Sigmoid colon (tissue), 7 donors: ENCODE measurements around the gene LTBR. TPM values are rescaled to one million over a fixed set of nuclear protein-coding genes. Genes with fewer than 3 reads are reported as not detected.

Source experiments
- polyA plus RNA-seq, 3 donors: library from polyadenylated mRNA; stranded (reverse); fragments of 200-250 nt; gene quantifications; one replicate each; pipeline ENCODE4 v1.2.3, GENCODE V29; 2013
- small RNA-seq, 3 donors: library from RNA; depleted of rRNA; stranded (forward); fragments of <200 nt; gene quantifications; one replicate each; pipeline ENCODE3, GENCODE V24; 2016
- total RNA-seq, 4 donors: library from RNA; depleted of rRNA; stranded (reverse); fragments of >200 nt; gene quantifications; one replicate each; pipeline ENCODE4 v1.1.0, GENCODE V29; 2016
- donor health status: healthy with polysubstance abuse.
- donor health status: Bipolar disorder and iron deficiency.
- donor health status: healthy.

Gene LTBR
- total and polyA plus RNA-seq, 7 donors, result 36.3 to 200 (median 85.2) TPM

Small RNA genes within 50 kb of the gene (small RNA-seq; reads per million reads assigned to genes)
- gene RN7SL391P, result 0 reads per million in 3 donors

Other genes starting within 250 kb of the LTBR start
- gene CD9, start 183.8 kb upstream of the LTBR start, total RNA-seq, result 100 to 1,000 TPM; 240 to 453 (median 303) TPM
- 100 to 1,000 TPM; 180 to 548 (median 335) TPM for gene CD9, start 183.8 kb upstream of the LTBR start, polyA plus RNA-seq
- 1 to 10 TPM in 1 of 4 donors, under 1 TPM in 1, not detected in 2; 0.99 to 2.5 TPM for gene PLEKHG6, start 73.5 kb upstream of the LTBR start, total RNA-seq
- 100 to 1,000 TPM in 1 of 3 donors, 10 to 100 TPM in 2; 61.3 to 146 (median 93.6) TPM for gene PLEKHG6, start 73.5 kb upstream of the LTBR start, polyA plus RNA-seq
- 100 to 1,000 TPM; 135 to 191 (median 176) TPM for gene TNFRSF1A, start 42.1 kb upstream of the LTBR start, total RNA-seq
- gene TNFRSF1A, start 42.1 kb upstream of the LTBR start, polyA plus RNA-seq, result 100 to 1,000 TPM in 1 of 3 donors, 10 to 100 TPM in 2; 31.7 to 107 (median 74.5) TPM
- 1 to 10 TPM in 3 of 4 donors, under 1 TPM in 1; 0.82 to 7.2 (median 1.1) TPM for gene SCNN1A, start 8.6 kb upstream of the LTBR start, total RNA-seq
- 100 to 1,000 TPM in 1 of 3 donors, 10 to 100 TPM in 2; 51.1 to 169 (median 53.5) TPM for gene SCNN1A, start 8.6 kb upstream of the LTBR start, polyA plus RNA-seq
- under 1 TPM in 1 of 4 donors, not detected in 3; 0.81 TPM for gene CD27, start 60.8 kb downstream of the LTBR start, total RNA-seq
- gene CD27, start 60.8 kb downstream of the LTBR start, polyA plus RNA-seq, result 10 to 100 TPM in 1 of 3 donors, 1 to 10 TPM in 1, under 1 TPM in 1; 0.60 to 29.0 (median 2.3) TPM
- gene TAPBPL, start 67.9 kb downstream of the LTBR start, total RNA-seq, result 10 to 100 TPM; 20.2 to 27.5 (median 26.9) TPM
- 10 to 100 TPM; 14.4 to 36.0 (median 17.1) TPM for gene TAPBPL, start 67.9 kb downstream of the LTBR start, polyA plus RNA-seq
- 10 to 100 TPM; 11.5 to 44.0 (median 17.2) TPM for gene VAMP1, start 86.5 kb downstream of the LTBR start, total RNA-seq
- 10 to 100 TPM in 1 of 3 donors, 1 to 10 TPM in 2; 2.3 to 12.8 (median 3.0) TPM for gene VAMP1, start 86.5 kb downstream of the LTBR start, polyA plus RNA-seq
- 100 to 1,000 TPM in 2 of 4 donors, 10 to 100 TPM in 2; 52.9 to 113 (median 92.1) TPM for gene MRPL51, start 109.1 kb downstream of the LTBR start, total RNA-seq
- gene MRPL51, start 109.1 kb downstream of the LTBR start, polyA plus RNA-seq, result 100 to 1,000 TPM; 119 to 142 (median 135) TPM
- 10 to 100 TPM; 11.8 to 89.5 (median 12.6) TPM for gene NCAPD2, start 109.9 kb downstream of the LTBR start, total RNA-seq
- gene NCAPD2, start 109.9 kb downstream of the LTBR start, polyA plus RNA-seq, result 10 to 100 TPM in 2 of 3 donors, 1 to 10 TPM in 1; 9.0 to 35.8 (median 13.6) TPM
- gene GAPDH, start 150.4 kb downstream of the LTBR start, total RNA-seq, result 1,000 to 10,000 TPM; 1,653 to 2,501 (median 2,098) TPM
- gene GAPDH, start 150.4 kb downstream of the LTBR start, polyA plus RNA-seq, result 1,000 to 10,000 TPM; 2,564 to 3,219 (median 3,101) TPM
- gene IFFO1, start 171.9 kb downstream of the LTBR start, total RNA-seq, result 10 to 100 TPM; 15.3 to 34.3 (median 22.7) TPM
- gene IFFO1, start 171.9 kb downstream of the LTBR start, polyA plus RNA-seq, result 10 to 100 TPM in 1 of 3 donors, 1 to 10 TPM in 2; 1.8 to 14.0 (median 4.2) TPM
- 10 to 100 TPM in 3 of 4 donors, 1 to 10 TPM in 1; 6.1 to 30.1 (median 23.2) TPM for gene NOP2, start 184.1 kb downstream of the LTBR start, total RNA-seq
- 10 to 100 TPM in 1 of 3 donors, 1 to 10 TPM in 2; 6.2 to 39.2 (median 7.8) TPM for gene NOP2, start 184.1 kb downstream of the LTBR start, polyA plus RNA-seq
- gene CHD4, start 223.2 kb downstream of the LTBR start, total RNA-seq, result 100 to 1,000 TPM; 204 to 254 (median 217) TPM
- gene CHD4, start 223.2 kb downstream of the LTBR start, polyA plus RNA-seq, result 100 to 1,000 TPM in 1 of 3 donors, 10 to 100 TPM in 2; 49.2 to 113 (median 53.6) TPM